ENCODE measurements around the gene PDE4D.

DNA sequence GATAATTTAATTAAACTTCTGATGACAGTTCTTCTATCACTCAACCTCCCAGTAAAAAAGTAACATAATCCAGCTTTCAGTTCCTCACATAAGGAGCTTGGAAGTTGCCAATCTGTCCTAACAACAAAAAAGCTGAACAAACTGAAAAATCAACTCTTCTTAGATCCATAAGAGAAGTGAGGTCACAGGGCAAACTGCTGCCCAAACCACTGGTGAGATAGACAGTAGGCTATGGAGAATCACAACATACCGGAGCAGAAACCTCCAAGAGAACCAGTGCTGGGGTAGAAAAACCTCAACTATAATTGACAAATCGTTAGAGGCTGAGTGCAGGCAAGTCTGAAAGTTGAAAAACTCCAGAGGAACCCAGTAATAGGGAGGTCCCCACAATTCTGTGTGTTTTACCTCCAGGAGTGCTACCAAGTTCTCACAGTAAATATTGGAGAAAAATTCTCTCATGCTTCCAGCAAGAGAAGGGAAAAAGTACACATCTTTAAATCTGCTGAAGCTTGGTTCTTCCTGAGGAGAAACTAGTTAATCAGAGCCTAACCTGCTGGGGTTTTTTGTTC is 300.0 kb downstream of the PDE4D start:
- TF ChIP-seq, protein P1, sequence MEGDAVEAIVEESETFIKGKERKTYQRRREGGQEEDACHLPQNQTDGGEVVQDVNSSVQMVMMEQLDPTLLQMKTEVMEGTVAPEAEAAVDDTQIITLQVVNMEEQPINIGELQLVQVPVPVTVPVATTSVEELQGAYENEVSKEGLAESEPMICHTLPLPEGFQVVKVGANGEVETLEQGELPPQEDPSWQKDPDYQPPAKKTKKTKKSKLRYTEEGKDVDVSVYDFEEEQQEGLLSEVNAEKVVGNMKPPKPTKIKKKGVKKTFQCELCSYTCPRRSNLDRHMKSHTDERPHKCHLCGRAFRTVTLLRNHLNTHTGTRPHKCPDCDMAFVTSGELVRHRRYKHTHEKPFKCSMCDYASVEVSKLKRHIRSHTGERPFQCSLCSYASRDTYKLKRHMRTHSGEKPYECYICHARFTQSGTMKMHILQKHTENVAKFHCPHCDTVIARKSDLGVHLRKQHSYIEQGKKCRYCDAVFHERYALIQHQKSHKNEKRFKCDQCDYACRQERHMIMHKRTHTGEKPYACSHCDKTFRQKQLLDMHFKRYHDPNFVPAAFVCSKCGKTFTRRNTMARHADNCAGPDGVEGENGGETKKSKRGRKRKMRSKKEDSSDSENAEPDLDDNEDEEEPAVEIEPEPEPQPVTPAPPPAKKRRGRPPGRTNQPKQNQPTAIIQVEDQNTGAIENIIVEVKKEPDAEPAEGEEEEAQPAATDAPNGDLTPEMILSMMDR (IDR thresholded peaks at IDR 0.05), result no peak
- no peak for TF ChIP-seq POLR2A (IDR thresholded peaks at IDR 0.05)

All from esophagus squamous epithelium (tissue), 4 donors.